Retinal pigment epithelial cell (primary cell): Measurements from ENCODE around the gene LTBP4.

Experiments
- DNase-seq: peaks from one replicate; pipeline ENCODE4 v3.0.0-alpha.2; 2010; ENCODE audit warnings: low read depth
- H3K4me3 ChIP-seq: 2 replicates; pipeline ENCODE4 v1.5.1; 2011; ENCODE audit warnings: mild to moderate bottlenecking, low read length, control low read depth, moderate library complexity
- CTCF ChIP-seq: conservative IDR thresholded peaks from 2 replicates; pipeline ENCODE4 v1.5.1; 2011; ENCODE audit warnings: low read depth, low read length, control low read depth, inconsistent platforms

LTBP4 gene

GRCh38 chr19:40578442-40578908 is 22.7 kb upstream of the LTBP4 start:
- no peak for TF ChIP-seq CTCF
- H3K4me3 ChIP-seq: no peak overlapping the region
- DNase-seq: no peak

GRCh38 chr19:40580619-40581018 is 20.6 kb upstream of the LTBP4 start:
- no peak for TF ChIP-seq CTCF
- DNase-seq: no peak
- H3K4me3 ChIP-seq: no peak overlapping the region

GRCh38 chr19:40581531-40581930 is 19.6 kb upstream of the LTBP4 start:
- no peak for TF ChIP-seq CTCF
- no peak for DNase-seq
- H3K4me3 ChIP-seq: no peak overlapping the region

- no peak for DNase-seq
- no peak for TF ChIP-seq CTCF
These were observed 18.7 kb upstream of the LTBP4 start for GRCh38 chr19:40582467-40582866.

GRCh38 chr19:40583283-40583682 is 17.9 kb upstream of the LTBP4 start:
- H3K4me3 ChIP-seq: no peak overlapping the region
- no peak for TF ChIP-seq CTCF
- no peak for DNase-seq

More at GRCh38 chr19:40582467-40582866, 18.7 kb upstream of the LTBP4 start:
- no peak overlapping the region for H3K4me3 ChIP-seq

- no peak for DNase-seq
- TF ChIP-seq CTCF: peak; percentile 57
These were observed 17.2 kb upstream of the LTBP4 start for GRCh38 chr19:40584007-40584406.

GRCh38 chr19:40585241-40585981 is 15.8 kb upstream of the LTBP4 start:
- TF ChIP-seq CTCF: no peak
- H3K4me3 ChIP-seq: no peak overlapping the region

More at GRCh38 chr19:40584007-40584406, 17.2 kb upstream of the LTBP4 start:
- H3K4me3 ChIP-seq: no peak overlapping the region

More at GRCh38 chr19:40585241-40585981, 15.8 kb upstream of the LTBP4 start:
- no peak for DNase-seq
